GM12875 (cell line): ENCODE results near the gene CFAP43.
"Not testable (repeated sequence)": the region's sequence is repeated elsewhere in the genome, so short reads cannot be mapped to it uniquely, and the experiment has no call there.

Source experiments
- H3K4me3 ChIP-seq: one replicate; pipeline ENCODE4 v1.5.1; 2011; ENCODE audit warnings: low read depth, low read length, control low read depth
- CTCF ChIP-seq: IDR thresholded peaks from 2 replicates; pipeline ENCODE4 v1.5.1; 2011; ENCODE audit warnings: low read depth, mild to moderate bottlenecking, control low read depth, inconsistent platforms, low read length, moderate library complexity, borderline replicate concordance; ENCODE audit not compliant: insufficient read depth

The CFAP43 gene

GRCh38 chr10:104251443-104251842, 19.3 kb upstream of the CFAP43 start:
- H3K4me3 ChIP-seq = no peak overlapping the region
- TF ChIP-seq CTCF = no peak

GRCh38 chr10:104250371-104250770, 18.2 kb upstream of the CFAP43 start:
- H3K4me3 ChIP-seq = no peak overlapping the region
- TF ChIP-seq CTCF = no peak

GRCh38 chr10:104248931-104249330, 16.8 kb upstream of the CFAP43 start:
- H3K4me3 ChIP-seq = not testable (repeated sequence)

GRCh38 chr10:104247513-104248146, 15.5 kb upstream of the CFAP43 start:
- no peak for TF ChIP-seq CTCF
- no peak overlapping the region for H3K4me3 ChIP-seq

- no peak overlapping the region for H3K4me3 ChIP-seq
- TF ChIP-seq CTCF = no peak
Measured at GRCh38 chr10:104246976-104247375, 14.8 kb upstream of the CFAP43 start.

- no peak overlapping the region for H3K4me3 ChIP-seq
- no peak for TF ChIP-seq CTCF
Measured at GRCh38 chr10:104245066-104245632, 13.0 kb upstream of the CFAP43 start.

- TF ChIP-seq CTCF = no peak
- no peak overlapping the region for H3K4me3 ChIP-seq
Measured at GRCh38 chr10:104243512-104243911, 11.3 kb upstream of the CFAP43 start.

GRCh38 chr10:104243009-104243408, 10.8 kb upstream of the CFAP43 start:
- H3K4me3 ChIP-seq = not testable (repeated sequence)
